ENCODE measurements around the gene CAPN5. TPM values are rescaled to one million over a fixed set of nuclear protein-coding genes. Genes with fewer than 3 reads are reported as not detected.
A peak's percentile ranks its signal among the peaks of the same experiment; 100 is the strongest.

The CAPN5 gene
- total RNA-seq, 1 donor from 2014 or later, result 18.3 TPM

DNA sequence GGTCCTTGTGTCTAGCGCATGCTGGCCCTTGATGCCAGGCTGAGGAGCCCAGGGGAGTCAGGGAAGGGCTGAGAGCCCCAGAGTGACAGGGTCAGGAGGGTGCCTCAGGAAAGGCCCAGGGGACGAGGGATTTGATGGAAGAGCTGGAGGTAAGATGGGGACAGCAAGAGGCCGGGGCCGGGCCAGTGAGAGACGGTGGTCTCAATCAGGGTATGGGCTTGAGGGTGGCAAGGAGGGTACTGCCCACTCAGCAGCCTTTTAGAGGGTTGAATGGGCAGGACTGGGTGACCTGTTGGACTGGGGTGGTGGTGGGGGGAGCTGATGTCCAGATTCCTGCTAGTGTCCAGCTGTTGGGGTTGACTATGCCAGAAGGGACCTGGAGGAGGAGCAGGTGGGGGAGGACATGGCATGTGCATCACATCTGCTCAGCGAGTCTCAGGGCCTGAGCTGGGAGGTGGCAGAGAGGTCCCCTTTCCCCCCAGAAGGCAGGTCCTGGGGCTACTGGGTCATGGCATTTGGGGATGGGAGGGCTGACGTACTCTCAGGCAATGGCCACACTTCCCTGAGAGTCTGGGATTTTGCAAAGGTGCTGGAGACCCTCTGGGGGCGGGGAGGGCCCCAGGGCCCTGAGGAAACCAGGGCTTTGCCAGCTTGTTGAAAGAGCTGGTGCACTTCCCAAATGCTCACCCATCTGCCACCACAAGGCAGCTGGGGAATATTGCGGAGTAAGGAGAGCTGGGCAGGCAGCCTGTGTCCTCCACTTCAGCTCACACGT, 79.7 kb downstream of the CAPN5 start:
- Mint-ChIP-seq H3K4me3 (peak overlapping the region; percentile 30), H3K27me3 (ENCODE audit: low read depth) (peaks cover 21% of the 10 kb centered on the region)

DNA sequence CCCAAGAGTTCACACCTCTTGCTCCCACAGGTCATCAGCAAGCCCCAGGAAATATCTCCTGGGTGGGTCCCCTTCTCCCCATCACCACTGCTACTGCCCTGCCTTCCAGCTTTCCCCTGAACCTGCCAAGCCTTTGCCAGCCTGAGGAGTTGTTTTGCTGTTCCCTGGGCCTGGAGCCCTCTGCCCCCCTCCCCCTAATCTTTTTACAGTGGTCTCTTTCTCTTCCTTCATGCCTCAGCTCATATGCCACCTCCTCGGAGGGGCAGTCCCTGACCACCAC, 80.2 kb downstream of the CAPN5 start:
- TF ChIP-seq, protein P1, sequence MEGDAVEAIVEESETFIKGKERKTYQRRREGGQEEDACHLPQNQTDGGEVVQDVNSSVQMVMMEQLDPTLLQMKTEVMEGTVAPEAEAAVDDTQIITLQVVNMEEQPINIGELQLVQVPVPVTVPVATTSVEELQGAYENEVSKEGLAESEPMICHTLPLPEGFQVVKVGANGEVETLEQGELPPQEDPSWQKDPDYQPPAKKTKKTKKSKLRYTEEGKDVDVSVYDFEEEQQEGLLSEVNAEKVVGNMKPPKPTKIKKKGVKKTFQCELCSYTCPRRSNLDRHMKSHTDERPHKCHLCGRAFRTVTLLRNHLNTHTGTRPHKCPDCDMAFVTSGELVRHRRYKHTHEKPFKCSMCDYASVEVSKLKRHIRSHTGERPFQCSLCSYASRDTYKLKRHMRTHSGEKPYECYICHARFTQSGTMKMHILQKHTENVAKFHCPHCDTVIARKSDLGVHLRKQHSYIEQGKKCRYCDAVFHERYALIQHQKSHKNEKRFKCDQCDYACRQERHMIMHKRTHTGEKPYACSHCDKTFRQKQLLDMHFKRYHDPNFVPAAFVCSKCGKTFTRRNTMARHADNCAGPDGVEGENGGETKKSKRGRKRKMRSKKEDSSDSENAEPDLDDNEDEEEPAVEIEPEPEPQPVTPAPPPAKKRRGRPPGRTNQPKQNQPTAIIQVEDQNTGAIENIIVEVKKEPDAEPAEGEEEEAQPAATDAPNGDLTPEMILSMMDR (IDR thresholded peaks at IDR 0.05; ENCODE audit: unreplicated experiment), result no peak
- Mint-ChIP-seq H3K27me3 (ENCODE audit: low read depth) (peaks cover 21% of the 10 kb centered on the region), H3K9me3 (no peaks in the 10 kb centered on the region), H3K4me1 (peaks cover 18% of the 10 kb centered on the region), H3K36me3 (no peaks in the 10 kb centered on the region), H3K27ac (no peak overlapping the region), H3K4me3 (no peak overlapping the region)
- no peak for DNase-seq (ENCODE audit: low spot score in 2 of 2, unreplicated experiment in 2 of 2)

More for the DNA sequence above, 79.7 kb downstream of the CAPN5 start:
- no peaks in the 10 kb centered on the region for H3K9me3 Mint-ChIP-seq
- DNase-seq (ENCODE audit: low spot score in 2 of 2, unreplicated experiment in 2 of 2), result no peak
- H3K27ac Mint-ChIP-seq, result no peak overlapping the region
- TF ChIP-seq, protein P1 (IDR thresholded peaks at IDR 0.05; ENCODE audit: unreplicated experiment), result no peak
- no peaks in the 10 kb centered on the region for H3K36me3 Mint-ChIP-seq
- peaks cover 15% of the 10 kb centered on the region for H3K4me1 Mint-ChIP-seq

DNA sequence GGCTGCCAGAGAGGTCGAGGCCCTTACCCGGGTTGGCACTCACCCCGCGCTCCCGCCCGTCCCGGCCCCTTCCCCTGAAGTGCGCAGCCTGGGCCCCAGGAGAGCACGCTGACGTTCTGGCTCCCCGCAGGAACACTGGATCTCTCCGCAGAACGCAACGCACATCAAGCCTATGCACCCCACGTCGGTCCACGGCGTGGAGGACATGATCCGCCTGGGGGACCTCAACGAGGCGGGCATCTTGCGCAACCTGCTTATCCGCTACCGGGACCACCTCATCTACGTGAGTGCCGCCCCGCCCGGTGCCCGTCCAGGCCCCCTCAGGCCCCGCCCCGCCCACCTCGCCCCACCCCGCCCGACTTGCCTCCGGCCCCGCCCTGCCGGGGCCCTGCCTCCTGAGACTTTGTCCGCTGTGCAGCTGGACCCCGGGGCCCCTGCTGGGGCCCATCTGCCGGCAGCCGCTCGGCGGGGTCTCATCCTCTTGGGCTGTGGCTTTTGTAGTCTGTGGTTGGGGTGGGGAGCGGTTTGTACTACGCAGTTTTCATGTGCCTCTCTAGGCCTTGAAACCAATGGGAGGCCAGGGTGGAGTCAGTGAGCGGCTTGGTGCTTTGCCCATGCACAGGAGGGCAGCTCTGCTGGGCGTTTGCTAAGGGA, 81.0 kb downstream of the CAPN5 start:
- no peaks in the 10 kb centered on the region for H3K36me3 Mint-ChIP-seq
- H3K4me1 Mint-ChIP-seq, result peaks cover 26% of the 10 kb centered on the region
- H3K27ac Mint-ChIP-seq, result no peak overlapping the region
- H3K4me3 Mint-ChIP-seq, result peak overlapping the region; percentile 53
- no peak for DNase-seq (ENCODE audit: low spot score in 2 of 2, unreplicated experiment in 2 of 2)
- TF ChIP-seq, protein P1 (IDR thresholded peaks at IDR 0.05; ENCODE audit: unreplicated experiment), result no peak
- H3K9me3 Mint-ChIP-seq, result no peaks in the 10 kb centered on the region
- H3K27me3 Mint-ChIP-seq (ENCODE audit: low read depth), result peaks cover 21% of the 10 kb centered on the region

DNA sequence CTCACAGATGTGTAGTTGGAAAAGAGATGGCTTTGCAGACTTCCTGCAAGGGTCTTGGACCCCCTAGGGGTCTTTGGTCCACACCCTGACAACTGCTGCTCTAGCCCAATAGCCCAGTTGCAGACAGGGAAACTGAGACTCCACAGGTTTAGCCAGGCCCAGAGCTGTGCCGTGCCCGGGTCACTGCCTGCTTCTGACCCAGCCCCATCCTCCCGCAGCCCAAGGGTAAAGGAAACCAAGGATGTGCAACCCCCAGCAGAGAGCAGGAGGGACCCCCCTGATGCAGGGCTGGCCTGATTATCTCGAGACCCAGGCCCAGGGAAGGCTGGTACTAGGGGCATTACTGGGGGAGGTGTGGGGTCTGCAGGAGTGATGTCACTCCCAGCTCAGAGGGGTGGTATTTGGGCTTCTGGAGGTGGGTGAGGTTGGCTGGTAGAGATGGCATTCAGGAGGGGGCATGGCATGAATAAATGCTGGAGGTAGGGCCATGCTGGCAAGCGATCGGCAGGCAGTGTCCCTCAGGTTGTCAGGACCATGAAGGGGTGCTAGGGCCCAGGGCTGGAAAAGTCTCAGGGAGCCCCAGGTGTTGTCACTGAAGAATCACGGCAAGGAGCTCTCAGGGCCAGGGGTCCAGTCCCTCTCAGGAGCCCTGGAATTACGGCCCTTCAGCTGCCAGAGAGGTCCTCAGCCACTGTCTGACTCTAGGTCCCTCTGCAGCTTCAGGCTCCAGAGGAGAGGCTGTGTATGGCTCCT, 82.4 kb downstream of the CAPN5 start:
- Mint-ChIP-seq H3K4me1 (peaks cover 30% of the 10 kb centered on the region), H3K9me3 (no peaks in the 10 kb centered on the region), H3K36me3 (no peaks in the 10 kb centered on the region), H3K4me3 (no peak overlapping the region), H3K27me3 (ENCODE audit: low read depth) (peaks cover 21% of the 10 kb centered on the region), H3K27ac (no peak overlapping the region)
- no peak for DNase-seq (ENCODE audit: low spot score in 2 of 2, unreplicated experiment in 2 of 2)
- TF ChIP-seq, protein P1 (IDR thresholded peaks at IDR 0.05; ENCODE audit: unreplicated experiment), result no peak

DNA sequence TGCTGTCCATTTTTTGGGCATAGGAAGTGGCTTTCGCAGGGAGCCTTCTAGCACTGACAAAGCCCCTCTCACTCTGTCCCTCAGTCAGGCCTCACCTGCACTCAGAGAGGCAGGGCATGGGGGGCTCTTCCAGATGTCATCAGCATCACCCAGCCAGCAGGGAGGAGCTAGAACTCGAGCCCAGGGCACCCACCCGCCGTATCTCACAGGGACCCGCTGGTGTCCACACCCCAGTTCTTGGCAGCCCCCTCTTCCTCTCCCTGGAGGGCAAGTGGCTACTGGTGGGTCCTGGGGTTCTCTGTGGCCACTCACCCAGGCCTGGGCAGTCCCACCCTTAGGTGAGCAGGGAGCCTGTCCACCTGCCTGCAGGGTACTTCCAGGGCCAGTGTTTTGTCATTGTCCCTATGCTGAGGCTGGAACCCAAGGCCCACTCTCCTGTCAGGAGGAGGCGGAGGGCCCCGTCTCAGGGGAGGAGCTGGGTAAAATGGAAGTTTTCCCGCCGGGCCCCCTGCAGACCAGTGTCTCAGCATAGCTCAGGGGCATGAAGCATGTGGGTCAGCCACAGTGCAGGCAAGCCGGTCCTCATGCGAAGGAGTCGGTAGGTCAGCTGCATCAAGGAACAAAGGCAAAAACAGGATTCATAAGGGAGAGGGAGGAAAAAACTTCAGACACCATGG, 83.1 kb downstream of the CAPN5 start:
- H3K4me3 Mint-ChIP-seq, result no peak overlapping the region
- H3K27ac Mint-ChIP-seq, result no peak overlapping the region
- no peaks in the 10 kb centered on the region for H3K36me3 Mint-ChIP-seq
- H3K9me3 Mint-ChIP-seq, result no peaks in the 10 kb centered on the region
- no peak for DNase-seq (ENCODE audit: low spot score in 2 of 2, unreplicated experiment in 2 of 2)
- peaks cover 30% of the 10 kb centered on the region for H3K4me1 Mint-ChIP-seq
- H3K27me3 Mint-ChIP-seq (ENCODE audit: low read depth), result peaks cover 21% of the 10 kb centered on the region
- TF ChIP-seq, protein P1 (IDR thresholded peaks at IDR 0.05; ENCODE audit: unreplicated experiment), result no peak
